ENCODE measurements around the gene LRRC38.

LRRC38 gene

DNA sequence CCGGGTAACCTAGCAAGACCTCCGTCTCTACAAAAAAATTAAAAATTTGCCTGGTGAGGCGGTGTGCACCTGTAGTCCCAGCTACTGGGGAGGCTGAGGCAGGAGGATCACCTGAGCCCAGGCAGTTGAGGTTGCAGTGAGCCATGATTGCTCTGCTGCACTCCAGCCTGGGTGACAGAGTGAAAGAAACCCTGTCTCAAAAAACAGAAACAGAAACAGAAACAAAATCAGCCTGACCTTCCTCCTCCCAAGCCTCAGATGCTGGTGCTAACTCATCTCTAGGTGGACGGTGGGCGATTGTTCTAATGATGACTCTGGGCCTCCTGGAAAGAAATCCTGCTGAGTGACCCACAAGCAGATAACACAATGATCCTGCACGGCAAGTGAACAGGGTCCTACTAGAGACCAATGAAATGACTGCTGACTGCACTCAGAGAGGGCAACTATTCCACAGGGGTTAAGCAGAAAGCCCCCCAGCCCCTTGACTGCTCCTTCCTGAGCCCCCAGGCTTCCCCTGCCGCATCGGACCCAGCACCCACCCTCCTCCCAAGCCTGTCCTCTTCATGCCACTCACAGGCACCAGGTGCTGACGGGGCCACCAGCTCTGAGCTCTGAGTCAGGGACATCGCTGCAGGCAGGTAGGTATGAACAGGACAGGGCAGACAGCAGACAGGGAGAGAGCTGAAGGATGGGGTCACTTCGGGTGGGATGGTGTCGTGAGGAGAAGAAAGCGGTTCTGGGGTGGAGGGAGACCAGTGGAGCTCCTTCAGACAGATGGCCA lies 27.8 kb upstream of the LRRC38 start:
- no peak overlapping the region for H4K91ac ChIP-seq (ENCODE audit: low read length)
- H3K14ac ChIP-seq (ENCODE audit: low read length in 2 of 2): no peak overlapping the region
- no peak overlapping the region for H4K8ac ChIP-seq (ENCODE audit: low read length)
- no peak for DNase-seq
- H3K4ac ChIP-seq (ENCODE audit: low read depth in 1 of 2, low read length in 2 of 2): no peak overlapping the region
- H2AK5ac ChIP-seq (ENCODE audit: low read length, severe bottlenecking): no peak overlapping the region
- no peaks in the 10 kb centered on the region for H3K9me3 ChIP-seq (ENCODE audit: control insufficient read depth, low read length)
- no peak overlapping the region for H3K18ac ChIP-seq (ENCODE audit: low read depth in 1 of 2, low read length in 2 of 2)
- no peaks in the 10 kb centered on the region for H3K36me3 ChIP-seq (ENCODE audit: control insufficient read depth in 1 of 2, insufficient read depth in 2 of 2, low read depth in 1 of 2, low read length in 2 of 2)
- 85% methylated on average over 13 of the region's 13 CpGs for WGBS
- no peak overlapping the region for H2BK120ac ChIP-seq (ENCODE audit: low read depth, low read length)
- H3K79me1 ChIP-seq (replicated peaks; ENCODE audit: low read length, poor library complexity, severe bottlenecking): no peaks in the 10 kb centered on the region
- H3K4me2 ChIP-seq (ENCODE audit: low read length, poor library complexity, severe bottlenecking): no peak overlapping the region
- H2BK12ac ChIP-seq (ENCODE audit: low read length in 2 of 2): no peak overlapping the region
- H2BK15ac ChIP-seq (ENCODE audit: low read depth, poor library complexity, severe bottlenecking): no peak overlapping the region
- no peak overlapping the region for H3K9ac ChIP-seq (ENCODE audit: low read length)
- H3K4me3 ChIP-seq (ENCODE audit: insufficient read depth in 1 of 2, low read depth in 1 of 2, low read length in 2 of 2): no peak overlapping the region
- no peak overlapping the region for H3K23ac ChIP-seq (ENCODE audit: low read length in 2 of 2)
- H3K4me1 ChIP-seq (ENCODE audit: control insufficient read depth, insufficient read depth, low read depth, low read length): no peaks in the 10 kb centered on the region
- no peak overlapping the region for H2AFZ ChIP-seq (ENCODE audit: low read depth, low read length)
- H3K27me3 ChIP-seq (ENCODE audit: control insufficient read depth in 1 of 2, insufficient read depth in 1 of 2, low read length in 2 of 2): peaks cover 0 to 13% of the 10 kb centered on the region in 2 experiments
- no peak overlapping the region for H2BK5ac ChIP-seq (ENCODE audit: low read depth, low read length, poor library complexity, severe bottlenecking)
- no peak overlapping the region for H3K27ac ChIP-seq (ENCODE audit: low read length, poor library complexity, severe bottlenecking)

DNA sequence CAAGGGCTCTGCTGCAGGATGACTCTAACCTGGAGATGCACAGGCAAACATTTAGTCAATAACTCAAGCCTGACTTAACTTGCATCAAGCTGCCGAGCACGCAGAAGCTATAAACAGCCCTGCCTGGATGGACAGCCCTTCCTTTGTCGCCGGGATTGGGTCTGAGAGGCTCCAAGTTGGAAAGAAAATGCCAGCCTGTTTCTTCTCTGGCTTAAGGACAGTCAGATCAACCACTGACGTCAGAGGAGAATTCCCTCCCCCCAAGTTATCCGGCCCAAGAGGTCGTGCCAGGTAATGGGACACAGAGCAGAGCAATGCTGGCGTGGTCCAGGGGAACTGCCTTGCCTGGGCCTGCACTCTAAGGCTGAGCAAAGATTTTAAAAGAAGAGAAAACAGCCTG lies 27.1 kb upstream of the LRRC38 start:
- Histone ChIP-seq H3K23ac (ENCODE audit: low read length in 2 of 2) (no peak overlapping the region), H2BK120ac (ENCODE audit: low read depth, low read length) (no peak overlapping the region), H3K27ac (ENCODE audit: low read length, poor library complexity, severe bottlenecking) (no peak overlapping the region), H2AK5ac (ENCODE audit: low read length, severe bottlenecking) (no peak overlapping the region), H3K4me2 (ENCODE audit: low read length, poor library complexity, severe bottlenecking) (no peak overlapping the region), H3K9ac (ENCODE audit: low read length) (no peak overlapping the region), H3K4me3 (ENCODE audit: insufficient read depth in 1 of 2, low read depth in 1 of 2, low read length in 2 of 2) (no peak overlapping the region), H2BK12ac (ENCODE audit: low read length in 2 of 2) (no peak overlapping the region), H3K4ac (ENCODE audit: low read depth in 1 of 2, low read length in 2 of 2) (no peak overlapping the region), H2AFZ (ENCODE audit: low read depth, low read length) (no peak overlapping the region), H3K4me1 (ENCODE audit: control insufficient read depth, insufficient read depth, low read depth, low read length) (no peaks in the 10 kb centered on the region), H2BK15ac (ENCODE audit: low read depth, poor library complexity, severe bottlenecking) (no peak overlapping the region), H3K9me3 (ENCODE audit: control insufficient read depth, low read length) (no peaks in the 10 kb centered on the region), H4K91ac (ENCODE audit: low read length) (no peak overlapping the region), H3K79me1 (replicated peaks; ENCODE audit: low read length, poor library complexity, severe bottlenecking) (no peaks in the 10 kb centered on the region), H3K36me3 (ENCODE audit: control insufficient read depth in 1 of 2, insufficient read depth in 2 of 2, low read depth in 1 of 2, low read length in 2 of 2) (no peaks in the 10 kb centered on the region), H3K14ac (ENCODE audit: low read length in 2 of 2) (no peak overlapping the region), H3K27me3 (ENCODE audit: control insufficient read depth in 1 of 2, insufficient read depth in 1 of 2, low read length in 2 of 2) (peaks cover 0 to 13% of the 10 kb centered on the region in 2 experiments), H3K18ac (ENCODE audit: low read depth in 1 of 2, low read length in 2 of 2) (no peak overlapping the region), H4K8ac (ENCODE audit: low read length) (no peak overlapping the region), H2BK5ac (ENCODE audit: low read depth, low read length, poor library complexity, severe bottlenecking) (no peak overlapping the region)
- 71% methylated on average over 8 of the region's 8 CpGs for WGBS
- DNase-seq: no peak

- 93% methylated on average over 2 of the region's 2 CpGs for WGBS
- Histone ChIP-seq H3K9ac (ENCODE audit: low read length) (no peak overlapping the region), H3K27me3 (ENCODE audit: control insufficient read depth in 1 of 2, insufficient read depth in 1 of 2, low read length in 2 of 2) (peaks cover 0 to 13% of the 10 kb centered on the region in 2 experiments)
These were observed 25.9 kb upstream of the LRRC38 start for GRCh38 chr1:13539683-13540082.

GRCh38 chr1:13538832-13539231 lies 25.0 kb upstream of the LRRC38 start:
- H2AFZ ChIP-seq (ENCODE audit: low read depth, low read length): no peak overlapping the region
- peaks cover 0 to 13% of the 10 kb centered on the region in 2 experiments for H3K27me3 ChIP-seq (ENCODE audit: control insufficient read depth in 1 of 2, insufficient read depth in 1 of 2, low read length in 2 of 2)
- H3K9ac ChIP-seq (ENCODE audit: low read length): no peak overlapping the region
- H3K4me3 ChIP-seq (ENCODE audit: insufficient read depth in 1 of 2, low read depth in 1 of 2, low read length in 2 of 2): no peak overlapping the region
- no peak overlapping the region for H3K23ac ChIP-seq (ENCODE audit: low read length in 2 of 2)
- no peaks in the 10 kb centered on the region for H3K79me1 ChIP-seq (replicated peaks; ENCODE audit: low read length, poor library complexity, severe bottlenecking)
- H3K9me3 ChIP-seq (ENCODE audit: control insufficient read depth, low read length): no peaks in the 10 kb centered on the region
- H3K4me2 ChIP-seq (ENCODE audit: low read length, poor library complexity, severe bottlenecking): no peak overlapping the region
- no peak overlapping the region for H2BK120ac ChIP-seq (ENCODE audit: low read depth, low read length)
- H3K18ac ChIP-seq (ENCODE audit: low read depth in 1 of 2, low read length in 2 of 2): no peak overlapping the region
- H4K8ac ChIP-seq (ENCODE audit: low read length): no peak overlapping the region
- H3K36me3 ChIP-seq (ENCODE audit: control insufficient read depth in 1 of 2, insufficient read depth in 2 of 2, low read depth in 1 of 2, low read length in 2 of 2): no peaks in the 10 kb centered on the region
- no peak overlapping the region for H3K14ac ChIP-seq (ENCODE audit: low read length in 2 of 2)
- no peak for DNase-seq
- no peak overlapping the region for H2BK12ac ChIP-seq (ENCODE audit: low read length in 2 of 2)
- no peak overlapping the region for H4K91ac ChIP-seq (ENCODE audit: low read length)
- no peaks in the 10 kb centered on the region for H3K4me1 ChIP-seq (ENCODE audit: control insufficient read depth, insufficient read depth, low read depth, low read length)
- no peak overlapping the region for H2AK5ac ChIP-seq (ENCODE audit: low read length, severe bottlenecking)
- H2BK5ac ChIP-seq (ENCODE audit: low read depth, low read length, poor library complexity, severe bottlenecking): no peak overlapping the region
- H3K27ac ChIP-seq (ENCODE audit: low read length, poor library complexity, severe bottlenecking): no peak overlapping the region
- WGBS: 77% methylated on average over 2 of the region's 2 CpGs
- no peak overlapping the region for H2BK15ac ChIP-seq (ENCODE audit: low read depth, poor library complexity, severe bottlenecking)
- H3K4ac ChIP-seq (ENCODE audit: low read depth in 1 of 2, low read length in 2 of 2): no peak overlapping the region

More at GRCh38 chr1:13539683-13540082, 25.9 kb upstream of the LRRC38 start:
- Histone ChIP-seq H3K4ac (ENCODE audit: low read depth in 1 of 2, low read length in 2 of 2) (no peak overlapping the region), H3K4me2 (ENCODE audit: low read length, poor library complexity, severe bottlenecking) (no peak overlapping the region), H3K4me1 (ENCODE audit: control insufficient read depth, insufficient read depth, low read depth, low read length) (no peaks in the 10 kb centered on the region), H3K36me3 (ENCODE audit: control insufficient read depth in 1 of 2, insufficient read depth in 2 of 2, low read depth in 1 of 2, low read length in 2 of 2) (no peaks in the 10 kb centered on the region), H2BK12ac (ENCODE audit: low read length in 2 of 2) (no peak overlapping the region), H3K79me1 (replicated peaks; ENCODE audit: low read length, poor library complexity, severe bottlenecking) (no peaks in the 10 kb centered on the region), H3K18ac (ENCODE audit: low read depth in 1 of 2, low read length in 2 of 2) (no peak overlapping the region), H2BK120ac (ENCODE audit: low read depth, low read length) (no peak overlapping the region), H3K4me3 (ENCODE audit: insufficient read depth in 1 of 2, low read depth in 1 of 2, low read length in 2 of 2) (no peak overlapping the region), H3K23ac (ENCODE audit: low read length in 2 of 2) (no peak overlapping the region), H2BK15ac (ENCODE audit: low read depth, poor library complexity, severe bottlenecking) (no peak overlapping the region), H2AFZ (ENCODE audit: low read depth, low read length) (no peak overlapping the region), H2AK5ac (ENCODE audit: low read length, severe bottlenecking) (no peak overlapping the region), H4K8ac (ENCODE audit: low read length) (no peak overlapping the region), H3K27ac (ENCODE audit: low read length, poor library complexity, severe bottlenecking) (no peak overlapping the region), H3K9me3 (ENCODE audit: control insufficient read depth, low read length) (no peaks in the 10 kb centered on the region), H2BK5ac (ENCODE audit: low read depth, low read length, poor library complexity, severe bottlenecking) (no peak overlapping the region), H3K14ac (ENCODE audit: low read length in 2 of 2) (no peak overlapping the region), H4K91ac (ENCODE audit: low read length) (no peak overlapping the region)
- no peak for DNase-seq

Measured in mesenchymal stem cell (in vitro differentiated cells and primary cell).